Measurements from ENCODE around the gene POU2AF1. TPM values are rescaled to one million over a fixed set of nuclear protein-coding genes. Genes with fewer than 3 reads are reported as not detected.

POU2AF1 gene
- total and polyA plus RNA-seq, 2 experiments from 2014 or later: not detected

GRCh38 chr11:111324277-111324720 is 54.8 kb downstream of the POU2AF1 start:
- H3F3A ChIP-seq (replicated peaks; ENCODE audit: low read depth): no peaks in the 10 kb centered on the region
- no peak for TF ChIP-seq NANOG (IDR thresholded peaks at IDR 0.05; ENCODE audit: borderline replicate concordance)
- TF ChIP-seq ZNF331 (CRISPR knock-in tag; IDR thresholded peaks at IDR 0.05; ENCODE audit: low read depth): no peak
- no peak for TF ChIP-seq REST (IDR thresholded peaks at IDR 0.05; ENCODE audit: unreplicated experiment)
- no peak for TF ChIP-seq EZH2phosphoT487 (IDR thresholded peaks at IDR 0.05; ENCODE audit: unreplicated experiment)
- TF ChIP-seq CTCF (conservative IDR thresholded peaks at IDR 0.05; ENCODE audit: low read depth in 2 of 2): no peak
- TF ChIP-seq ZNF462 (CRISPR knock-in tag; IDR thresholded peaks at IDR 0.05): no peak
- TF ChIP-seq JUNB (IDR thresholded peaks at IDR 0.05; ENCODE audit: unreplicated experiment): no peak
- no peak for TF ChIP-seq ZNF114 (CRISPR knock-in tag; IDR thresholded peaks at IDR 0.05)
- no peak for TF ChIP-seq EZH2 (IDR thresholded peaks at IDR 0.05; ENCODE audit: low read depth, unreplicated experiment)
- TF ChIP-seq STAT1 (IDR thresholded peaks at IDR 0.05; ENCODE audit: unreplicated experiment): no peak
- TF ChIP-seq ETS1 (IDR thresholded peaks at IDR 0.05): no peak
- no peak for TF ChIP-seq POLR2AphosphoS5 (IDR thresholded peaks at IDR 0.05; ENCODE audit: low read depth)
- no peak for TF ChIP-seq CREB1 (CRISPR knock-in tag; IDR thresholded peaks at IDR 0.05; ENCODE audit: low read depth)
- H3K4me2 ChIP-seq: no peak overlapping the region
- H3K9me2 ChIP-seq (ENCODE audit: insufficient read depth): peaks cover 8% of the 10 kb centered on the region
- no peaks in the 10 kb centered on the region for H3K27me3 ChIP-seq (ENCODE audit: insufficient read depth)
- ATAC-seq (no peak), DNase-seq (ENCODE audit: low spot score) (no peak)
- Mint-ChIP-seq H3K4me3 (no peak overlapping the region), H3K27ac (no peak overlapping the region), H3K27me3 (ENCODE audit: insufficient read depth, low read depth, poor library complexity) (peaks cover 2% of the 10 kb centered on the region), H3K36me3 (ENCODE audit: low read depth) (no peaks in the 10 kb centered on the region), H3K9me3 (no peaks in the 10 kb centered on the region), H3K4me1 (peaks cover 8% of the 10 kb centered on the region; the same call in 2 of the 3 replicates)
- no peak overlapping the region for H3K4me3 ChIP-seq
- H2AFZ ChIP-seq: no peak overlapping the region
- H3K4me1 ChIP-seq (ENCODE audit: insufficient read depth): no peaks in the 10 kb centered on the region; the same call in none of the 2 replicates
- H3K79me2 ChIP-seq (replicated peaks; ENCODE audit: insufficient read depth): no peaks in the 10 kb centered on the region
- no peaks in the 10 kb centered on the region for H3K36me3 ChIP-seq (ENCODE audit: insufficient read depth)
- H4K20me1 ChIP-seq (replicated peaks; ENCODE audit: insufficient read depth): no peaks in the 10 kb centered on the region
- H3K27ac ChIP-seq (ENCODE audit: low read depth): no peak overlapping the region

Measured in GM23338 (cell line).